Uterus (tissue), 4 donors: Measurements from ENCODE around the gene H2AZ2. TPM values are rescaled to one million over a fixed set of nuclear protein-coding genes. Genes with fewer than 3 reads are reported as not detected.
"Not testable (repeated sequence)": the region's sequence is repeated elsewhere in the genome, so short reads cannot be mapped to it uniquely, and the experiment has no call there.

Experiments
- DNase-seq, 2 donors: peaks; one replicate each; pipeline ENCODE4 v3.0.0-alpha.2; 2019 to 2020
- H3K27ac ChIP-seq, 2 donors: fragments of 200-600 bp; sonication (generic); 1 replicate in 1 of 2; 2 replicates in 1 of 2; pipeline ENCODE4 v1.5.1; 2016 to 2018
- H3K27me3 ChIP-seq, 2 donors: fragments of 200-600 bp; sonication (generic); one replicate each; pipeline ENCODE4 v1.5.1; 2018 to 2019; ENCODE audit warnings: control low read depth in 1 of 2
- H3K36me3 ChIP-seq, 2 donors: fragments of 200-600 bp; sonication (generic); one replicate each; pipeline ENCODE4 v1.5.1; 2019; ENCODE audit warnings: control low read depth in 1 of 2
- H3K4me1 ChIP-seq, 2 donors: fragments of 200-600 bp; sonication (generic); one replicate each; pipeline ENCODE4 v1.5.1; 2018 to 2019; ENCODE audit warnings: control low read depth in 1 of 2
- H3K4me3 ChIP-seq, 2 donors: fragments of 200-600 bp; sonication (generic); 1 replicate in 1 of 2; 2 replicates in 1 of 2; pipeline ENCODE4 v1.5.1; 2018 to 2019; ENCODE audit warnings: mild to moderate bottlenecking in 1 of 2
- H3K9me3 ChIP-seq, 2 donors: fragments of 200-600 bp; sonication (generic); one replicate each; pipeline ENCODE4 v1.5.1; 2019; ENCODE audit warnings: control low read depth in 1 of 2
- POLR2A ChIP-seq, 2 donors: fragments of 450-650 bp; IDR thresholded peaks; one replicate each; pipeline ENCODE4 v1.6.1; 2016; ENCODE audit warnings: antibody characterized with exemption in 2 of 2, mild to moderate bottlenecking in 1 of 2, moderate library complexity in 1 of 2
- intact Hi-C: fragments of 100-400 bp; cut with DNase I; formaldehyde crosslinking; loops from one replicate; pipeline ENCODE4 v1.15.1; 2023; ENCODE audit warnings: low total_unique reads
- total RNA-seq, 4 donors: library from RNA; depleted of rRNA in 3 of 4; stranded (reverse); fragments of >200 nt in 3 of 4; gene quantifications; one replicate each; pipeline versions ENCODE4 v1.1.0 to v1.2.4, GENCODE V29; 2014 to 2023
- TF ChIP-seq, protein P1 (sequence below), 4 experiments: fragments of 200-600 bp in 2 of 4; fragments of 450-650 bp in 2 of 4; sonication (generic) in 2 of 4; IDR thresholded peaks; one replicate each; pipeline ENCODE4 v1.5.1; 2016 to 2019; ENCODE audit warnings: antibody characterized with exemption in 4 of 4, mild to moderate bottlenecking in 2 of 4, moderate library complexity in 1 of 4
- donor health status: DM: yes; HTN: yes; CAD: no.

Gene H2AZ2
- total RNA-seq, 4 donors from 2014 or later, result 77.9 to 270 (median 212) TPM

DNA sequence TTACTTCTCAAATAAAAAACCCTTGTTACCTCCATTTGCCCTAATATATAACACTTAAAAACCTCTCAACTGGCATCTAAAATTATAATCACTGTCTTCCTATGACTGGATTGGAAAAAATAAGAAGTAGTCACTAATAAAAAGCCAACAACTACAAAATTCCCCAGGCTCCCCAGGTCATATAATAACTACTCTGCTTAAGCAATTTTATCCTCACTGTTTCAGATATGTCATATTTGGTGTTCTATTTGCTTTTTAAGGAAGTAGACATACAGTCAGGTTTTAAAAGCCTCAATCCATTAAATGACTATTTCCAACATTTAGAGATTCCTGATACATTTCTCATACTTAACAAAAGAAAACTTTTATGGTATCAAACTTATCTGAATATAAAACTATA lies 2.4 kb downstream of the H2AZ2 start:
- Histone ChIP-seq H3K4me1 (peaks cover 0 to 6% of the 10 kb centered on the region in 2 donors), H3K9me3 (no peaks in the 10 kb centered on the region), H3K4me3 (no peak overlapping the region), H3K27me3 (no peaks in the 10 kb centered on the region), H3K27ac (no peak overlapping the region), H3K36me3 (no peaks in the 10 kb centered on the region)
- DNase-seq, result no peak
- intact Hi-C loops, result no loop called here
- TF ChIP-seq, protein P1, sequence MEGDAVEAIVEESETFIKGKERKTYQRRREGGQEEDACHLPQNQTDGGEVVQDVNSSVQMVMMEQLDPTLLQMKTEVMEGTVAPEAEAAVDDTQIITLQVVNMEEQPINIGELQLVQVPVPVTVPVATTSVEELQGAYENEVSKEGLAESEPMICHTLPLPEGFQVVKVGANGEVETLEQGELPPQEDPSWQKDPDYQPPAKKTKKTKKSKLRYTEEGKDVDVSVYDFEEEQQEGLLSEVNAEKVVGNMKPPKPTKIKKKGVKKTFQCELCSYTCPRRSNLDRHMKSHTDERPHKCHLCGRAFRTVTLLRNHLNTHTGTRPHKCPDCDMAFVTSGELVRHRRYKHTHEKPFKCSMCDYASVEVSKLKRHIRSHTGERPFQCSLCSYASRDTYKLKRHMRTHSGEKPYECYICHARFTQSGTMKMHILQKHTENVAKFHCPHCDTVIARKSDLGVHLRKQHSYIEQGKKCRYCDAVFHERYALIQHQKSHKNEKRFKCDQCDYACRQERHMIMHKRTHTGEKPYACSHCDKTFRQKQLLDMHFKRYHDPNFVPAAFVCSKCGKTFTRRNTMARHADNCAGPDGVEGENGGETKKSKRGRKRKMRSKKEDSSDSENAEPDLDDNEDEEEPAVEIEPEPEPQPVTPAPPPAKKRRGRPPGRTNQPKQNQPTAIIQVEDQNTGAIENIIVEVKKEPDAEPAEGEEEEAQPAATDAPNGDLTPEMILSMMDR (IDR thresholded peaks at IDR 0.05), result no peak
- TF ChIP-seq POLR2A (IDR thresholded peaks at IDR 0.05), result no peak

DNA sequence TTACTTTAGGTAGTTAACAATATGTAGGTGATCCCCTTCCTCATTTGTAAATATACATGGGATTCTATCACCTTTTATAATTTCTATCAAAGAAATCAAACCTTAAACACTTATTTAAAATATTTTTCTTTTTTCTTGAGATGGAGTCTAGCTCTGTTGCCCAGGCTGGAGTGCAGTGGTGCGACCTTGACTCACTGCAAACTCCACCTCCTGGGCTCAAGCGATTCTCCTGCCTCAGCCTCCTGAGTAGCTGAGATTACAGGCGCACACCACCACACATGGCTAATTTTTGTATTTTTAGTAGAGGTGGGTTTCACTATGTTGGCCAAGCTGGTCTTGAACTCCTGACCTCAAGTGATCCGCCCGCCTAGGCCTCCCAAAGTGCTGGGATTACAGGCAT lies 4.4 kb downstream of the H2AZ2 start:
- H3K27ac ChIP-seq, H3K4me1 ChIP-seq, intact Hi-C loops, H3K9me3 ChIP-seq, H3K4me3 ChIP-seq, H3K36me3 ChIP-seq, DNase-seq, H3K27me3 ChIP-seq: not testable (repeated sequence)

DNA sequence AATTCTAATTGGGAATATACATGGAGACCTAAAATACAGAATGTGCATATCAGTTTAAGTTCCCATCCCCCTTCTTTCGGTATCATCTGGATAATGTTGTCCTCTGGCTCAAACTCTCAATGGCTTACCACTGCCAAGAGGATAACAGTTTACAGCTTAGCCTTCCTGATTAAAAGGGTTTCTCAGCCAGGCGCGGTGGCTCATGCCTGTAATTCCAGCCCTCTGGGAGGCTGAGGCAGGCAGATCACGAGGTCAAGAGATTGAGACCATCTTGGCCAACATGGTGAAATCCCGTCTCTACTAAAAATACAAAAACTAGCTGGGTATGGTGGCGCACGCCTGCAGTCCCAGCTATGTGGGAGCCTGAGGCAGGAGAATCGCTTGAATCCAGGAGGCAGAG lies 5.2 kb downstream of the H2AZ2 start:
- H3K4me1 ChIP-seq, intact Hi-C loops, H3K27ac ChIP-seq, H3K36me3 ChIP-seq, DNase-seq, H3K4me3 ChIP-seq, H3K27me3 ChIP-seq, H3K9me3 ChIP-seq: not testable (repeated sequence)

DNA sequence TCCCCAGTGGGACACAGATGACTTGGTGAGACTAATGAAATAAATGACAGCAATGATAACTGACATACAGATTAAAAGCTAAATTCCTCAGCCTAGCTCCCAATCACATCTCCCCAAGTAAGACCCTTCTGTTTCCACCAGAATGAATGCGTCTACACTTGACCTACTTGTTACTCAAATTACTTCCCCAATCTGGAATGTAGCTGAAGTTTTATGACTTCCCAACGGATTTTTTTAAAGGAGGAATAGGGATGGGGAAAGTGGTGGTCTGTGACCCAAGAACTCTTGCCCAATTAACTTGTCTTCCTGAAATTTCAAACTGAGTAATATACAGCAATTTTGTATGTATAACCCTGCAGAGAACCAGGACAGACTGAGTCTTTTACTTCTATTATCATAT lies 9.1 kb downstream of the H2AZ2 start:
- H3K9me3 ChIP-seq, result no peaks in the 10 kb centered on the region
- H3K36me3 ChIP-seq, result no peaks in the 10 kb centered on the region
- DNase-seq, result no peak
- H3K27me3 ChIP-seq, result no peaks in the 10 kb centered on the region
- TF ChIP-seq POLR2A (IDR thresholded peaks at IDR 0.05), result no peak
- TF ChIP-seq, protein P1 (IDR thresholded peaks at IDR 0.05), result no peak
- no peak overlapping the region for H3K27ac ChIP-seq
- intact Hi-C loops, result no loop called here
- no peaks in the 10 kb centered on the region for H3K4me1 ChIP-seq
- H3K4me3 ChIP-seq, result no peak overlapping the region

DNA sequence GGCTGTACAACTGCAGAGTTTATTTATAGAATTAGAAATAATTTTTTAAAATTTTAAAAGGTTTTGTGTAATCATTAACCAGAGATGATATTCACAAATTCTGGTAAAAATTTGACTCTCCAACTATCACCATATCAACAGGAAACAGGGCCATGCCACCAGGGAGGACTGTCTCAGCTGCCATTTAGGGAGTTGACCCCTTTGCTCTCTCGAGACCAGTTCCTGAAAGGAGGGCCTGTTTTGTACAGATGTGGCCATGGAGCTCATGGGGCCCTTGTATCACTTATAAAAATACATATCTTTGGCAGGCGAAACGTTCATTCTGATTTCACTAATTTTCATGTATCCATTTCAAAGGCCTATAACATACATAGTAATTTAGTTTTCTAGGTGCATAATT lies 20.3 kb downstream of the H2AZ2 start:
- H3K27me3 ChIP-seq, result no peaks in the 10 kb centered on the region
- H3K36me3 ChIP-seq, result no peaks in the 10 kb centered on the region
- H3K4me3 ChIP-seq, result no peak overlapping the region
- no peak for TF ChIP-seq POLR2A (IDR thresholded peaks at IDR 0.05)
- TF ChIP-seq, protein P1 (IDR thresholded peaks at IDR 0.05), result no peak
- no peaks in the 10 kb centered on the region for H3K9me3 ChIP-seq
- intact Hi-C loops, result no loop called here
- no peaks in the 10 kb centered on the region for H3K4me1 ChIP-seq
- no peak for DNase-seq
- no peak overlapping the region for H3K27ac ChIP-seq

DNA sequence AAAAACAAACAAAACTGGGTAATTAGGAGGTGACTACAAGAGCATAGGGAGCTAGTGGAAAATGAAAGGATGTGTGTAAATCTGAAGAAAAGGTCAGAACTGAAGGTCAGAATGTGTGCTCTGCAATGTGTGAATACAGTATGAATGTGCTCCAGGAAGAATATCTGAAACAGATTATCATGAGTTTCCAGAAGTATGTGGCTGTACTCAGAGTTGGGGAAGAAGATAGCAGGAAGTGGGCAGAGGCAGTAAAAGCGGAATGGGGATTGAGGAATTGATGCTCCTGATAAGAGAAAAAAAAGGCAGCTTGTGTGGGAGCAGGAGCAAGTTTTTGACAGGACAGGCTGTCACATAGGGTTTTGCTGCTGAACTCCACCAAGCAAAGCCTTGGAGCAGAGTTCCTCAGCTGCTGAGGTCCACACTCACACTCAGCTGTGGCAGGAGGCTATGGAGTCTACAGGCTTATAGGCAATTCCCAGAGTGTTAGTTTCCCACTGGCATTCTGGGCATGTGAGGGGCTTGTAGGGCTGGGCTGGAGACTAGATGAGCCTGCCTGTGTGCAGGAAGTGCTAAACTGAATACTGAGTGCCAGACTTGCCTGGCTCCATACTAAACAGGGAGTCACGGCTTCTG lies 22.9 kb downstream of the H2AZ2 start:
- DNase-seq, result no peak
- Histone ChIP-seq H3K36me3 (no peaks in the 10 kb centered on the region), H3K27ac (no peak overlapping the region), H3K4me3 (no peak overlapping the region), H3K4me1 (no peaks in the 10 kb centered on the region), H3K9me3 (no peaks in the 10 kb centered on the region), H3K27me3 (no peaks in the 10 kb centered on the region)
- intact Hi-C loops, result no loop called here
- TF ChIP-seq, protein P1 (IDR thresholded peaks at IDR 0.05), result no peak
- no peak for TF ChIP-seq POLR2A (IDR thresholded peaks at IDR 0.05)
